Myocyte (in vitro differentiated cells): ENCODE measurements around the gene ARHGAP18. TPM values are rescaled to one million over a fixed set of nuclear protein-coding genes. Genes with fewer than 3 reads are reported as not detected.
A peak's percentile ranks its signal among the peaks of the same experiment; 100 is the strongest.
"Not testable (repeated sequence)": the region's sequence is repeated elsewhere in the genome, so short reads cannot be mapped to it uniquely, and the experiment has no call there.

Experiments used
- DNase-seq: peaks from one replicate; pipeline ENCODE4 v3.0.0-alpha.2; 2012; ENCODE audit warnings: low read depth
- total RNA-seq: library from RNA; depleted of rRNA; stranded (reverse); fragments of >200 nt; gene quantifications from 2 replicates; pipeline ENCODE4 v1.2.3, GENCODE V29; 2014

ARHGAP18 gene
- total RNA-seq, 1 donor from 2014 or later = 17.1 TPM

DNA sequence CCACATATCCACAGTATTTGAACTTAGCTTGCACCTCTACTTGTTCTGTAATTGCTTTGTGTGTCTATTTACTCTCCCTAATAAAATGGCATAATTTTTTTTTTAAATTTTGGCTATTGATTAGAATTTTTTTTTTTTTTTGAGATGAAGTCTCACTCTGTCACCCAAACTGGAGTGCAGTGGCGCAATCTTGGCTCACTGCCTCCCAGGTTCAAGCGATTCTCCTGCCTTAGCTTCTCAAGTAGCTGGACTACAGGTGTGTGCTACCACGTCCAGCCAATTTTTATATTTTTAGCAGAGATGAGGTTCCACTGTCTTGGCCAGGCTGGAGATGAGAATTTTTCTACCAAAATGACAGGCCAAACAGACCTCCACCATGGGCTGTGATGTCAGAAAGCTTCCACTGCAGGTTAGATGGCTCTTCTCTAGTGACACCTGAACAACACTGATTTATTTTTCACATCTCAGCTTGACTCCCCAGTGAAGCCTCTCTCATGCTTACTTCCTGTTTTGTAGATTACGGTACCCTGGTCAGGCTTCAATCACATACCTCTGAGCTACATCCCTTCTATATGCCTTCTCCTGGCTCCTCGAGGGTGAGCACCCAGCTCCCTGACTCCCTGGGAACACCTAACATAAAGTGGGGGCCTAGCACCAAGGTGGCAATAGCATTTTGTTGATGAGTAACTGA lies 112.8 kb downstream of the ARHGAP18 start:
- DNase-seq = no peak

DNA sequence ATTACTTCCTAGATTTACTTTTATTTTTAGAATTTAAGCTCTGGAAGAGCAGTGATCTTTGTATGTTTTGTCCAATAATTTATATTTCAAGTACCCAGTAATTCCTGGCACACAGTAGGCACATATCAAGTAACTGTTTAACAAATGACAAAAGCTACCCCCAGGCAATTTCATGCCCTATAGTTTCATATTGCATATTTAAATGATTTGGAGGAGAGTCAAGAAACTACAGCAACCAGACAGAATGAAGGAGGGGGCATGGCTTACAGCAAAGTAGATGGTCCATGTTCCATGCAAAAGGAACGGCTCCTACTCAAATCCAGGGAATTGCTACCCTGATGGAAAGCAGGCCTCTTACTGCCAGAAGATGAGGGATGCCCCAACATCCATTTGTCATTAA lies 113.5 kb downstream of the ARHGAP18 start:
- no peak for DNase-seq

DNA sequence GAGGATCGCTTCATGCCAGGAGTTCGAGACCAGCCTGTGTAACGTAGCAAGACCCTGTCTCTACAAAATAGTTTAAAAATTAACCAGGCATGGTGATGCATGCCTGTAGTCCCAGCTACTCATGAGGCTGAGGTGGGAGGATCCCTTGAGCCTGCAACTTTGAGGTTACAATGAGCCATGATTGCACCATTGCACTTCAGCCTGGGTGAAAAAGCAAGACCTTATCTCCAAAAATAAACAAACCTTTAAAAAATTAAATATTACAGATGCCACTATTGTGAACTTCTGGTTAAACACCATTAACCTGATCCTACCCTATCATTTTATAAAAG lies 116.8 kb downstream of the ARHGAP18 start:
- no peak for DNase-seq

DNA sequence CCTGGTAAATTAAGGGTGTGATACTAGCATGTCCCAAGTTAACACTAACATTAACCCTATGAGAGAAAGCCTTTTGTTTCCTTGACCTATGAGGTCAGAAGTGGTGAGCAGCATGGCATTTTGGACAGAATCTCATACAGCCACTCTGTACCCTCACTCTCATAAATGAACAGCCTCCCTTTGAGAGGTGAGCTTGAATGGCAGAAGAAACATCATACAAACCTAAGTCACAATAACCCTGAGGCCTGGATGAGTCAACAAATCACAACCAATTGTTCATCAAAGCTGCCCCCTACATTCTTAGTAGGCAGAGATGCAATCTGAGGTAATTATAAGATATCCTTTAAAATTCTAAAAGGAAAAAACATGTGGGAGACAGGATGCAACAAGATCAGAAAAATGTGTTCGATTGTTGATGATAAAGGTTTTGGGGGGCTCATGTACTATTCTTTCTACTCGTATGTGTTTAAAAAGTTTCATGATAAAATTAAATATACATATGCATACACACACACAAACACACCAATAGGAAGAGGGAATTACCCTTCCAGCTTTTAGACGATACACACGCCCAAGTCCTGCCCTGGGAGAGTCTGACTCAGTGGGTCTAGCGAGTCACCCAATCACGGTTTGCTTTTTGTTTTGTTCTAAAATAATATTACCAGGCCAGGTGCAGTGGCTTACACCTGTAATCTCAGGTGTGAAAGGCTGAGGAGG lies 117.3 kb downstream of the ARHGAP18 start:
- DNase-seq = no peak

DNA sequence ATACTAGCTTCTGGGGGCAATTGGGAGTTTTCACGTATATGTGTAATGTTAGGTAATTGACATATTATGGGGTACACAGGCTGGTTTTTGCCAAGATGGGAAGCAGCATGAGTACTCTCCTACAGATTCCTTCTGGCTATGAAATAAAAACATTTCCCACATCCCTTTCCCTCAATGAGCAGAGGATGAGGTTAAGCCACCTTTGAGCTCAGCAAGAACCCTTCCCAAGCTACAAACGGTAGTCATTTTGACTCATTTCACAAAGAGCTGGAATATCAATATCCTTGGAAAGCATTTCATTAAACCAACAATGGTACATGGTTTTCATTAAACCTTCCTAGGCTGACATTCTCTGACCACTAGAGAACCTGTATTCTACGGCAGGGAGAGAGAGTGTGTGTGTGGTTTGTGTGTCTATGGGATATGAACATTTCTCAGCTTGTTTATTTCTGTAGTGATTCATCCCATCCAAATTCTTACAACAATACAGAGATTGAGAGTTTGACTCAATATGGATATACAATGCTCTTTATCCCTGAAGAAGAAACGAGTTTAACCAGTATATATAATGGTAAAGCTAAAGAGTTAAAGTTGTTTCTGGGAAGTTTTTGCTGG lies 119.5 kb downstream of the ARHGAP18 start:
- DNase-seq = peak; percentile 22

DNA sequence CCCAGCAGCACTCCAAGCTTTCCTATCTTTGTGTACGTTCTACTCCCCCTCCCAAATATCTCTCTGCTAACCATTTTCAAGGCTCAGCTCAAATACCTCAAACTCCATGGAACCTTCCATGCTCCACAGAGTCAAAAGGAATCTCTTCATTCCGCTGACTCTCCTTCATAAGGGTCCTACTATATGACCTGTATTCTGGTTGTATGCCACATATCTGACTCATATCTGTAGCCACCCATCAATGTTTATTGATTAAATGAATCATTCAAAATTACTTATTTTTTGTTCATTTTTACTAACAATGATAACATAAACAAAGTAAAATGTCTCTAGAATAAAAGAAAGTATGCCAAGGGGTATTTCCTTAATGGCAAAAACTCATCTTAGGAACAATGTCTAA lies 123.2 kb downstream of the ARHGAP18 start:
- DNase-seq = no peak

DNA sequence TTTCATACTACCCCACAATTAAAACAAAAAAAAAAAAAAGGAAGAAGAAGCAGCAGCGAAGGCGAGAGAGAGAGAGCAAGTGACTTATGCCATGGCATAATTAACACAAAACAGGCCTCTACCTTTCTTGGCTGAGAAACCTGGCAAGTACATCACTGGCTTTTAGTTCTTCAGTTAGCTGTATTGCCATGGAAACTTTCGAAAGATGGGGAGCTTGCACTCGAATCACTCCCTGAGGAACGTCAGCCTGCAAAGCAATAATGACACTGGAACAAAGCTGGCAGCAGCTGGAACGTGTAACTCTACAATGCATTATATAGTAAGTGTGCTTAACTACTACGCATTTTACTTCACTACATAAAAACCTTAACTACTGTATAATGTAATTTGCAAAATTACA lies 126.1 kb downstream of the ARHGAP18 start:
- no peak for DNase-seq

DNA sequence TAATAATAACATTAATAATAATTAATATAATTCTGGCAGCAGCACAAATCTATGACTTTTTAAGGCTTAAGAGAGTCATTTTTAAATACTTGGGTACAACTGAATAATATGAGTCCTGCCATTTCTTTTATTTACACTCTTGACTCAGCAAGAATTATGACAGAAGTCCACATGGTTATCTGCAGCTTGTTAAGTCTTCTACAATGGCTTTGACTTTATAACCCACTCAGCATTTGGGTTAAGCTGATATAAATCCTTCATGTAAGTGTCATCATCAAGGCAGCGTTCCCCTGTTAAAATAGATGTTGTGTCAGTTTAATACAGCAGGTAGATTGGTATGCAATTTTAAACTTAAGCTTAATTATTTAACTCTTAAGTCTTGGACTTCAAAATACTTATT lies 131.7 kb downstream of the ARHGAP18 start:
- no peak for DNase-seq

DNA sequence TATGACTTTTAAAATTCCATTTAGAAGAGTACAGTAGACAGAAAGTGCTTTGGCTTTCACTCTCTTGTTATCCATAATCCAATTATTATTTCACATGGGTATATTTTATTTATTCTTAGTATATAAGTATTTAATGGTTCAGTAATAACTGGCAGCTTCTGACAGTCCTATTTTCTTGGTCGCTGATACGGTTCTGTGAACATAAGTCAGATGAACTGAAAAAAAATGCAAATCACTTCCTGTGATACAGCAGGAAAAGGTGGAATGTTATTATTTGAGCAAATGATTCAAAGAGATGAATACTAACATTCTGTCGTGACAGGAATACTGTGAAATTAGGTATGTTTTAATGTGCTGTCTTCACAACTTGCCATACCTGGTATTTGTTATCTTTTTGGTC lies 132.3 kb downstream of the ARHGAP18 start:
- DNase-seq = no peak

DNA sequence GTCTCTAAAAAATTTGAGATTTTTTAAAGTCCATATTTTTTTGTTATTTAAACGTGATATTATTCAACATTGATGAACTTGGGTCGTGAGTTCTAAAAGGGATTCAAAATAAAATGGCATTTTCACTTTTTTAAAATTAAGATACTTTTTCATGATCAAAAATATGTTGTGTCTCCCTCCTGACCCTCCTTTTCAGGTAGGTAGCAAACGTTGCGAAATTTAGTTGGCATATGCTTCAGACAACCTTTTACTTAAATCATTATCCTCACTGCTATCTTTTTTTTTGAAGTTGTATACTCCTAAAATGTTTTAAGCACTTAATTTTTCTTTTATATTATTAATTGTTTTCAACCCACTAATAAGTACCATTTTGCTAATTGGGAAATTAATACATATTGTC lies 133.5 kb downstream of the ARHGAP18 start:
- no peak for DNase-seq

DNA sequence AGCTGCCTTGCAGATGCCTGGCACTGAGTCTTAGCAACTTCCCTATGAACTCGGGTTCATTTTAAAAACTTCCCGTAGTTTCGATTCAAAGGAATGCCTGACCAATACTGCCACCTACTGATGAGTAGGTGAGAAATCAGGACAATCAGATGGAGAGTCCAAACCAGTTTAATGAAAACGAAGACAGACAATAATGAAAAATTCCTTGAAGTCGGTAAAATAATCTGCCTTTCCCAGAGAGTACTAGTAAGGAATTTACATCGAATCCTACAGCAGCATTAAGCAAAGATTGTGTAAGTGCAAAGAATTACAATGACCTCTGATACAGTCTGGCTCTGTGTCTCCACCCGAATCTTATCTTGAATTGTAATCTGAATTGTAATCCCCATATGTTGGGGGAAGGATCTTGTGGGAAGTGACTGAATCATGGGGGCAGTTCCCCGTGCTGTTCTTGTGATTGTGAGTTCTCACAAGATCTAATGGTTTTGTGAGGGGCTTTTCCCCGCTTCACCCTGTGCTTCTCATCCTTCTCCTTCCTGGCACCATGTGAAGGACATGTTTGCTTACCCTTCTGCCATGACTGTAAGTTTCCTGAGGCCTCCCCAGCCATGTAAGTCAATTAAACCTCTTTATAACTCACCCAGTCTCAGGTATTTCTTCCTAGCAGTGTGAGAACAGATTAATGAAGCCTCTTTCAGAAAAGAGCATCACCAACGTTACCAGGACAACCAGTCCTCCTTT lies 134.4 kb downstream of the ARHGAP18 start:
- peak; percentile 64 for DNase-seq

DNA sequence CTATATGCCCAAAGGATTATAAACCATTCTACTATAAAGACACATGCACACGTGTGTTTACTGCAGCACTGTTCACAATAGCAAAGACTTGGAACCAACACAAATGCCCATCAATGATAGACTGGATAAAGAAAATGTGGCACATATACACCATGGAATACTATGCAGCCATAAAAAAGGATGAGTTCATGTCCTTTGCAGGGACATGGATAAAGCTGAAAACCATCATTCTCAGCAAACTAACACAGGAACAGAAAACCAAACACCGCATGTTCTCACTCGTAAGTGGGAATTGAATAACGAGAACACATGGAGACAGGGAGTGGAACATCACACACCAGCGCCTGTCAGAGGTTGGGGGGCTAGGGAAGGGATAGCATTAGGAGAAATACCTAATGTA lies 135.4 kb downstream of the ARHGAP18 start:
- DNase-seq = not testable (repeated sequence)

DNA sequence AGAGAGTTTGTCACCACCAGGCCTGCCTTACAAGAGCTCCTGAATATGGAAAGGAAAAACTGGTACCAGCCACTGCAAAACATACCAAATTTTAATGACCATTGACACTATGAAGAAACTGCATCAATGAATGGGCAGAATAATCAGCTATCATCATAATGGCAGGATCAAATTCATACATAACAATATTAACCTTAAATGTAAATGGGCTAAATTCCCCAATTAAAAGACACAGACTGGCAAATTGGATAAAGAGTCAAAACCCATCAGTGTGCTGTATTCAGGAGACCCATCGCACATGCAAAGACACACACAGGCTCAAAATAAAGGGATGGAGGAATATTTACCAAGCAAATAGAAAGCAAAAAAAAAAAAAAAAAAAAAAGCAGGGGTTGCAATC lies 139.0 kb downstream of the ARHGAP18 start:
- not testable (repeated sequence) for DNase-seq

DNA sequence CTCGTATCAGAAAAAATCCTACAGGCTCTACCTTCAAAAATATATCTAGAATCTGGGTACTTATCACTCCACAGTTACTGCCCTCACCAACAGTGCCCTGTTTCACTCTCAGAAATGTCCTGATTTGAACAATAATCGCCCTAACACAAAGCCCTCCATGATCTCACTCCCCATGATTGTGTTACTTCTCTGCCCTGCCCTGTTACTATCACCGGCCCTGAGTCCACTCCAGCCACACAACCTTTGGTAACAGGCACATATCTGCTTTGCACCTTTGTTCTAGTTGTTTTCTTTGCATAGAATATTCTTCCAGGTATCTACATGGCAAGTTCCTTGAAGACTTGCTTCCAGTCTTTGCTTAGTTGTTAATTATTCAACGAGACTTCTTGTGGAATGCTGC lies 142.0 kb downstream of the ARHGAP18 start:
- DNase-seq = no peak

DNA sequence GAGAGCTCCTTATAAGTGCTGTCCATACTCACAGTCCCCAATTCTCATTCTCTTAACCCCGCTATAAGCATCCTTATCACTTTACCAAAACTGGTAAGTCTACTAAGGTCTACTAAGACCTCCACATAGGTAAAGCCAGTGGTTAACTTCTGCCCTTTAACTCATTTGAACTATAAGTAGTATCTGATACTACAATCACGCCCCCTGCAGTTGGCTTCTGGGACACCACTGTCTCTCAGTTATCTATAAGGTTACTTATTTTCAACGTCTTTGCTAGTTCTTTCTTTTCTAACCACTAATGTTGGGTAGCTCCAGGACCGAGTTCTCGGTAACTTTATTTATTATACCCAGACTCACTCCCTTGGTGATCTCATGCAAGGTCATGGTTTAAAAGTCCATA lies 142.6 kb downstream of the ARHGAP18 start:
- DNase-seq = no peak

DNA sequence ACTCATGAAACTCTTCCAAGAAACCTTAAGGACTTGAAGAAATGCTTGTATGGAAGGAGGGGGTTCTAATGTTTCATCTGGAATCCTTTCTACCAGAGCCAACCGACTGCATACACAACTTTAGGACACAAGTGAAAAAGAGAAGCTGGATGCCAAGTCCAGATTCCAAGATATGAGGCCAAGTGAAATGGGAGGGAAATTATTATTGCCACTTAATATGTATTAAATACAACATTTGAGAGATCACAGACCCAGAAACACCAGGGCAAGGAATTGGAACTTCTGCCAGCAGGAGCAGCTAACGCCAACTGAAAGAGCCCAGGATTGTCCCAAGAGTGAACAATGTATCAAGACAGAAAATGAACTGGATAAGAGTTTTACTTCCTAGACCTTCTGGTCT lies 144.2 kb downstream of the ARHGAP18 start:
- no peak for DNase-seq

DNA sequence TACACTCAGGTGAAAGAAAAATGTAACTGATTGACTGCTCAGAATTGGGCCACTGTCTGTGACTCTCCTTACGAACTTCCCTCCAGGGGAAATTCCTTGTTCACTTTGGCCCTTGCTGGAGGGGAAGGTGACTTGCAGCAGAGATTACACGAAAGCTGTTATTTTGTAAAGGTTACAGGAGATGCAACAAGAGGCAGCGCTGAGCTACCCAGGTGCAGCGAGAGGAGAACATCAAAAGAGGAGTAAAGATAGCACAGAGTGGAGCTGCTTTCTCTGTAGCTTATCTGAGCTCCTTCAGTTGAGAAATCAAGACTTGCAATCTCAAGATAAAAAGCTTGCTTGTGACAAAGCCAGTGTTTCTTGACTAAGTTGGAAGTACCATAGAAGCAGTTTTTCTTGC lies 144.6 kb downstream of the ARHGAP18 start:
- DNase-seq = no peak

DNA sequence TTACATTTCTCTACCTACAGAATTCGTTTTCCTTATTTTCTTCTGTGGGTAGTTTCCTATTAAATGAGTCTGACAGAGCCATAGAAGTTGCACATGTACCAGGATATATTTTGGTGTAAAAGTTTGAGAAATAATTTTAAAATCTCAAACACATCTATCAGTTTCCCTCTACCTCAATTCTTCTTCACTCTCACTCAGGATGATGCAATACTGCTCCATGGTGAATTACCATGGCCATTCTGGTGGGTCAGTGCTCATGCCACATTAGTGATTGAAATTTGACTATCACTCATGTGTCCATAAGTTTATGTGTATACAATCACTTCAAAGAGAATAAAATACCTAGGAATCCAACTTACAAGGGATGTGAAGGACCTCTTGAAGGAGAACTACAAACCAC lies 151.7 kb downstream of the ARHGAP18 start:
- no peak for DNase-seq

DNA sequence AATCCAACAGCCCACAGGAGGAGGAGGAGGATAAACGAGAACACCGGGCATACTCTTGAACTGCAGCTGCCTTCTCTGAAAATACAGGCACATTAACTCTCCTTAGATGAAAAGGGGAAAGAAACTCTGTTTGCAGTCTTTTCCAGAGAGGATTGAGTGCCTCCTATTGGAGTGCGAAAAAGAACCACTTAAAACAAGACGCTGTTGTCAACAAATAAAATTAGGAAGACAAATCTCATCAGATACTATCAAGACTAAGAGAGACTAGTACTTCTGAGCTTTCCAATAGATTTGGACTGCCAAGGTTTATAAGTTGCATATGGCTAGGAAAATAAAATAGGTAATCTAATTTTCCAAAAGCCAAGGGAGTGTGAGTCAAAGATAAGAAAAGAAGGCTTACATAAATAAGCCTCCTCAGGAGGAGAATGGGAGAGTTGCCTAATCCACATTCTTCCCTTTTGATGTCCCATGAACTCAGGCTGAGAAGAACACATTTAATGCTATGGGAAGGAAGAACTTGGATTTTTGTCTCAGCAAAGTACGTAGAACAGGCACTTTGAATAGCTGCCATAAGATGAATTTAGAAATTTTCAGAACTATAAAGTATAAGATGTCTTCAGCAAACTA lies 154.7 kb downstream of the ARHGAP18 start:
- DNase-seq = no peak

DNA sequence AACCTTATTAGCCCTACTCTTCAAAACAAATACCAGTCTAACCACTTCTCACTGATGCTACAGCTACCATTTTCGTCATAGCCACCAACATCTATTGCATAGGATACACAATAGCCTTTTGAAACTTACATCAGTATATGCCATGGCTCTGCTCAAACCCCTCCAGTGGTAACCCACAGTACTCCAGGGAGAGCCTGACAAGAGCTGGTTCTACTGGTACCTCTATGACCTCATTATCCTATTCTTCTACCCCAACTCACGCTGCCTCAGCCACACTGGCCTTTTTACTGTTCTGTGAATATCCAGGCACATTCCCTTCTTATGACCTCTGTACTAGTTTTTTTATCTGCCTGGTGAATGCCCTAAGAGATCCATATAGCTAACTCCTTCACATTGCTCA lies 157.6 kb downstream of the ARHGAP18 start:
- no peak for DNase-seq

DNA sequence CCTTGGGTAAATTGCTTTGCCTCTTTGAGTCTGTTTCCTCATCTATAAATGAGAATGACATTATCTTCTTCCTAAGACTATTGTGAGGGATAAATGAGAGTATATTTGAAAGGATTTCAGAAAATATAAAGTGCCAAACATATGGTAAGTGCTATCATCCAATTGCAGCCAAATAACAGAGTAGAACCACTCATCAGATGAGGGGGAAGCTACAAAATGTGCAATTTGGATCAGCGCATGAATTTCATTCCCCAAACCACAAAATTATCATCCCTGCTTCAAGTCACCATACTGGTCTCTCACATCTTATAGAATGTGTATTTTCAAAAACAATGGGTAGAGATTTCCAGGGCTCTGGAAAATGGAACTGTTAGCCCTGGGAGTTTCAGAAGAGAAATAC lies 158.5 kb downstream of the ARHGAP18 start:
- no peak for DNase-seq

DNA sequence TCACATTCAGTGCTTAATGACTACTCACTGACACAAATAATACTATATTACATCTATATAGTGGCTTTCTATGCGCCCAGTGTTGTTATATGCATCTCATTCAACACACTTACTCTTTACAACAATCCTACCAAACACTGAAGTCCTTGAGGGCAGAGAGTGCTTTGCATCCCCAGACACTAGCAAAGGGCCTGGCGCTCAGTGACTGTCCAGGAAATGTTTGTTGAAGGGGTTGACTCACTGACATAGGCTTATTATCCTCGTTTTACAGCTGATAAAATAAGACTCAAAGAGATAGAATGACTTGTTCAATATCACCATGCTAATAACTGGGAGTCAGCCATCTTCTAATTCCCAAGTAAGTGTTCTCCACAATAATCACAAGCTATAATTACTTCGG lies 163.3 kb downstream of the ARHGAP18 start:
- DNase-seq = no peak
